Effector memory CD4-positive, alpha-beta T cell (primary cell): ENCODE measurements around the gene SLC25A20.

Source experiments
- DNase-seq, 3 donors: peaks; one replicate each; pipeline ENCODE4 v3.0.0-alpha.2; 2020
- H3K27ac ChIP-seq: 2 replicates; pipeline ENCODE4 v1.7.0; 2013; ENCODE audit warnings: mild to moderate bottlenecking, low read length, moderate library complexity; ENCODE audit not compliant: insufficient read depth, poor library complexity, severe bottlenecking
- H3K27me3 ChIP-seq: replicated peaks from 2 replicates; pipeline ENCODE4 v1.7.0; 2013; ENCODE audit warnings: mild to moderate bottlenecking, low read length; ENCODE audit not compliant: insufficient read depth, control insufficient read depth, poor library complexity, severe bottlenecking
- H3K36me3 ChIP-seq: 2 replicates; pipeline ENCODE4 v1.7.0; 2013; ENCODE audit warnings: mild to moderate bottlenecking, low read length, moderate library complexity; ENCODE audit not compliant: control insufficient read depth, insufficient read depth
- H3K4me1 ChIP-seq: 2 replicates; pipeline ENCODE4 v1.7.0; 2013; ENCODE audit warnings: low read length, mild to moderate bottlenecking; ENCODE audit not compliant: control insufficient read depth, insufficient read depth, poor library complexity, severe bottlenecking
- H3K4me3 ChIP-seq: 2 replicates; pipeline ENCODE4 v1.7.0; 2013; ENCODE audit warnings: low read length, low read depth, mild to moderate bottlenecking; ENCODE audit not compliant: insufficient read depth, poor library complexity, severe bottlenecking
- H3K9me3 ChIP-seq: 2 replicates; pipeline ENCODE4 v1.7.0; 2013; ENCODE audit warnings: mild to moderate bottlenecking, low read length, moderate library complexity; ENCODE audit not compliant: control insufficient read depth

The SLC25A20 gene

GRCh38 chr3:48897460-48898376, 964 bp downstream of the SLC25A20 start:
- DNase-seq, result no peak
- Histone ChIP-seq H3K27ac (peak overlapping the region; percentile 60), H3K4me3 (peak overlapping the region; percentile 74), H3K27me3 (no peaks in the 10 kb centered on the region), H3K4me1 (peaks cover 32% of the 10 kb centered on the region), H3K9me3 (no peaks in the 10 kb centered on the region), H3K36me3 (no peaks in the 10 kb centered on the region)

GRCh38 chr3:48896936-48897335, 1.7 kb downstream of the SLC25A20 start:
- Histone ChIP-seq H3K9me3 (no peaks in the 10 kb centered on the region), H3K4me1 (peaks cover 32% of the 10 kb centered on the region), H3K27ac (no peak overlapping the region), H3K36me3 (no peaks in the 10 kb centered on the region), H3K27me3 (no peaks in the 10 kb centered on the region), H3K4me3 (no peak overlapping the region)
- no peak for DNase-seq

- Histone ChIP-seq H3K4me1 (peaks cover 31% of the 10 kb centered on the region), H3K9me3 (no peaks in the 10 kb centered on the region), H3K4me3 (no peak overlapping the region), H3K36me3 (peaks cover 10% of the 10 kb centered on the region), H3K27me3 (no peaks in the 10 kb centered on the region), H3K27ac (no peak overlapping the region)
- DNase-seq, result no peak
Measured at GRCh38 chr3:48894516-48894915, 4.2 kb downstream of the SLC25A20 start.

GRCh38 chr3:48891606-48892005, 7.1 kb downstream of the SLC25A20 start:
- no peaks in the 10 kb centered on the region for H3K27me3 ChIP-seq
- no peak for DNase-seq
- H3K36me3 ChIP-seq, result peaks cover 10% of the 10 kb centered on the region
- peaks cover 6% of the 10 kb centered on the region for H3K4me1 ChIP-seq
- H3K9me3 ChIP-seq, result no peaks in the 10 kb centered on the region
- no peak overlapping the region for H3K4me3 ChIP-seq
- H3K27ac ChIP-seq, result no peak overlapping the region

GRCh38 chr3:48885753-48886152, 12.9 kb downstream of the SLC25A20 start:
- H3K9me3 ChIP-seq, result no peaks in the 10 kb centered on the region
- no peaks in the 10 kb centered on the region for H3K4me1 ChIP-seq
- no peak overlapping the region for H3K4me3 ChIP-seq
- no peak overlapping the region for H3K27ac ChIP-seq
- H3K36me3 ChIP-seq, result peaks cover 23% of the 10 kb centered on the region
- DNase-seq, result no peak
- H3K27me3 ChIP-seq, result no peaks in the 10 kb centered on the region

GRCh38 chr3:48881652-48882114, 17.0 kb downstream of the SLC25A20 start:
- Histone ChIP-seq H3K4me3 (no peak overlapping the region), H3K4me1 (no peaks in the 10 kb centered on the region), H3K27me3 (no peaks in the 10 kb centered on the region), H3K9me3 (no peaks in the 10 kb centered on the region), H3K36me3 (peaks cover 32% of the 10 kb centered on the region), H3K27ac (no peak overlapping the region)
- no peak for DNase-seq

- Histone ChIP-seq H3K9me3 (no peaks in the 10 kb centered on the region), H3K27ac (no peak overlapping the region), H3K27me3 (no peaks in the 10 kb centered on the region), H3K36me3 (peaks cover 32% of the 10 kb centered on the region), H3K4me3 (no peak overlapping the region), H3K4me1 (no peaks in the 10 kb centered on the region)
- no peak for DNase-seq
Measured at GRCh38 chr3:48881006-48881405, 17.7 kb downstream of the SLC25A20 start.

GRCh38 chr3:48879994-48880377, 18.7 kb downstream of the SLC25A20 start:
- no peaks in the 10 kb centered on the region for H3K27me3 ChIP-seq
- no peak for DNase-seq
- H3K36me3 ChIP-seq, result peaks cover 32% of the 10 kb centered on the region
- H3K9me3 ChIP-seq, result no peaks in the 10 kb centered on the region
- no peak overlapping the region for H3K4me3 ChIP-seq
- no peak overlapping the region for H3K27ac ChIP-seq
- no peaks in the 10 kb centered on the region for H3K4me1 ChIP-seq

- DNase-seq, result no peak
- Histone ChIP-seq H3K36me3 (peaks cover 30% of the 10 kb centered on the region), H3K4me3 (no peak overlapping the region), H3K27me3 (no peaks in the 10 kb centered on the region), H3K9me3 (no peaks in the 10 kb centered on the region), H3K27ac (no peak overlapping the region), H3K4me1 (no peaks in the 10 kb centered on the region)
Measured at GRCh38 chr3:48879307-48879993, 19.2 kb downstream of the SLC25A20 start.

GRCh38 chr3:48877671-48878070, 21.0 kb downstream of the SLC25A20 start:
- Histone ChIP-seq H3K27me3 (no peaks in the 10 kb centered on the region), H3K4me1 (no peaks in the 10 kb centered on the region), H3K36me3 (peaks cover 25% of the 10 kb centered on the region), H3K4me3 (no peak overlapping the region), H3K27ac (no peak overlapping the region), H3K9me3 (no peaks in the 10 kb centered on the region)
- DNase-seq, result no peak
